Iris pigment epithelial cell (primary cell): ENCODE results near the gene HRH3.

Source experiments
- DNase-seq: peaks from one replicate; pipeline ENCODE4 v3.0.0-alpha.2; 2011; ENCODE audit warnings: low read depth

Gene HRH3

GRCh38 chr20:62215020-62215990 lies 4.8 kb downstream of the HRH3 start:
- DNase-seq, result no peak

- DNase-seq, result no peak
Observed at GRCh38 chr20:62214067-62214466, 6.0 kb downstream of the HRH3 start.

GRCh38 chr20:62212299-62212698 lies 7.8 kb downstream of the HRH3 start:
- no peak for DNase-seq

- no peak for DNase-seq
Observed at GRCh38 chr20:62211769-62212288, 8.2 kb downstream of the HRH3 start.

- no peak for DNase-seq
Observed at GRCh38 chr20:62211216-62211615, 8.9 kb downstream of the HRH3 start.

GRCh38 chr20:62210496-62210855 lies 9.6 kb downstream of the HRH3 start:
- no peak for DNase-seq

- no peak for DNase-seq
Observed at GRCh38 chr20:62209850-62210495, 10.1 kb downstream of the HRH3 start.

GRCh38 chr20:62208795-62209755 lies 11.0 kb downstream of the HRH3 start:
- no peak for DNase-seq

GRCh38 chr20:62208061-62208794 lies 11.8 kb downstream of the HRH3 start:
- DNase-seq, result no peak

- DNase-seq, result no peak
Observed at GRCh38 chr20:62206388-62206775, 13.7 kb downstream of the HRH3 start.

- DNase-seq, result no peak
Observed at GRCh38 chr20:62205618-62206387, 14.3 kb downstream of the HRH3 start.

GRCh38 chr20:62203378-62204030 lies 16.6 kb downstream of the HRH3 start:
- DNase-seq, result peak; percentile 61

- DNase-seq, result no peak
Observed at GRCh38 chr20:62202676-62203377, 17.3 kb downstream of the HRH3 start.

GRCh38 chr20:62202083-62202395 lies 18.0 kb downstream of the HRH3 start:
- peak; percentile 61 for DNase-seq

- DNase-seq, result no peak
Observed at GRCh38 chr20:62201173-62202082, 18.6 kb downstream of the HRH3 start.

GRCh38 chr20:62200491-62201172 lies 19.4 kb downstream of the HRH3 start:
- no peak for DNase-seq

- DNase-seq, result no peak
Observed at GRCh38 chr20:62198931-62199330, 21.1 kb downstream of the HRH3 start.

GRCh38 chr20:62198496-62198895 lies 21.6 kb downstream of the HRH3 start:
- no peak for DNase-seq
